Measurements from ENCODE around the gene F10. TPM values are rescaled to one million over a fixed set of nuclear protein-coding genes. Genes with fewer than 3 reads are reported as not detected.
A peak's percentile ranks its signal among the peaks of the same experiment; 100 is the strongest.

F10 gene
- polyA plus RNA-seq, 1 of the 3 experiments (the other 2 are of a cell fraction), result 12.5 TPM

GRCh38 chr13:113119822-113120189 lies 2.8 kb upstream of the F10 start:
- ChIA-PET CTCF (no interaction called here), POLR2A (no interaction called here)
- no peaks in the 10 kb centered on the region for H4K20me1 ChIP-seq (ENCODE audit: insufficient read depth)
- H3K9me3 ChIP-seq, result no peaks in the 10 kb centered on the region
- no peaks in the 10 kb centered on the region for H3K36me3 ChIP-seq (replicated peaks in 1 of 2; ENCODE audit: control insufficient read depth in 1 of 2, insufficient read depth in 2 of 2, low read length in 1 of 2)
- no peak overlapping the region for H3K4me3 ChIP-seq (ENCODE audit: low read depth in 2 of 2, low read length in 1 of 2)
- H3K27me3 ChIP-seq (ENCODE audit: insufficient read depth), result no peaks in the 10 kb centered on the region
- no peak overlapping the region for H3K9ac ChIP-seq
- WGBS (ENCODE audit: low lambda C conversion rate), result 82% methylated on average over 7 of the region's 7 CpGs
- TF ChIP-seq MAX (IDR thresholded peaks at IDR 0.05; ENCODE audit: low read depth) (no peak), TCF12 (IDR thresholded peaks at IDR 0.05) (no peak), RAD21 (IDR thresholded peaks at IDR 0.05; ENCODE audit: low read length) (no peak), YY1 (IDR thresholded peaks at IDR 0.05; ENCODE audit: low read depth) (no peak), FOXM1 (IDR thresholded peaks at IDR 0.05; ENCODE audit: low read depth) (no peak), GATA2 (CRISPR knock-in tag; IDR thresholded peaks at IDR 0.05) (no peak), TAF1 (IDR thresholded peaks at IDR 0.05; ENCODE audit: borderline replicate concordance, low read depth, low read length) (no peak)
- no peaks in the 10 kb centered on the region for H3F3A ChIP-seq (replicated peaks; ENCODE audit: insufficient read depth)
- H2AFZ ChIP-seq (ENCODE audit: low read depth), result no peak overlapping the region
- peaks cover 0 to 24% of the 10 kb centered on the region in 2 experiments; a peak in 1 of 4 replicates for H3K4me1 ChIP-seq (ENCODE audit: control insufficient read depth in 1 of 2, insufficient read depth in 2 of 2, low read depth in 1 of 2, low read length in 1 of 2)
- no peak overlapping the region for H3K4me2 ChIP-seq
- H3K9me2 ChIP-seq, result no peaks in the 10 kb centered on the region
- no peaks in the 10 kb centered on the region for H3K79me2 ChIP-seq (ENCODE audit: insufficient read depth)
- no peak overlapping the region for H3K27ac ChIP-seq (ENCODE audit: low read depth in 2 of 2, low read length in 1 of 2)
- no peak for DNase-seq

- DNase-seq, result no peak
- Histone ChIP-seq H3K36me3 (replicated peaks in 1 of 2; ENCODE audit: control insufficient read depth in 1 of 2, insufficient read depth in 2 of 2, low read length in 1 of 2) (no peaks in the 10 kb centered on the region), H3K4me2 (no peak overlapping the region), H3F3A (replicated peaks; ENCODE audit: insufficient read depth) (no peaks in the 10 kb centered on the region), H4K20me1 (ENCODE audit: insufficient read depth) (no peaks in the 10 kb centered on the region), H3K27me3 (ENCODE audit: insufficient read depth) (no peaks in the 10 kb centered on the region), H3K9me3 (no peaks in the 10 kb centered on the region), H2AFZ (ENCODE audit: low read depth) (no peak overlapping the region), H3K4me1 (ENCODE audit: control insufficient read depth in 1 of 2, insufficient read depth in 2 of 2, low read depth in 1 of 2, low read length in 1 of 2) (peaks cover 0 to 24% of the 10 kb centered on the region in 2 experiments; a peak in 1 of 4 replicates), H3K4me3 (ENCODE audit: low read depth in 2 of 2, low read length in 1 of 2) (no peak overlapping the region), H3K27ac (ENCODE audit: low read depth in 2 of 2, low read length in 1 of 2) (no peak overlapping the region), H3K79me2 (ENCODE audit: insufficient read depth) (no peaks in the 10 kb centered on the region), H3K9ac (no peak overlapping the region), H3K9me2 (no peaks in the 10 kb centered on the region)
- ChIA-PET POLR2A (no interaction called here), CTCF (no interaction called here)
- 56% methylated on average over 2 of the region's 19 CpGs for WGBS (ENCODE audit: low lambda C conversion rate)
- TF ChIP-seq ELF1 (IDR thresholded peaks at IDR 0.05) (no peak), NFIC (IDR thresholded peaks at IDR 0.05; ENCODE audit: borderline replicate concordance) (no peak), FOXM1 (IDR thresholded peaks at IDR 0.05; ENCODE audit: low read depth) (no peak), JUND (IDR thresholded peaks at IDR 0.05) (no peak), SMC3 (IDR thresholded peaks at IDR 0.05; ENCODE audit: low read depth, low read length) (no peak)
These were observed 2.1 kb upstream of the F10 start for GRCh38 chr13:113120300-113121182.

- WGBS (ENCODE audit: low lambda C conversion rate), result 75% methylated on average over 7 of the region's 24 CpGs
- no peaks in the 10 kb centered on the region for H3K79me2 ChIP-seq (ENCODE audit: insufficient read depth)
- peak overlapping the region in 1 of 2 experiments; percentile 75; a peak in 1 of 4 replicates for H3K27ac ChIP-seq (ENCODE audit: low read depth in 2 of 2, low read length in 1 of 2)
- TF ChIP-seq MAX (IDR thresholded peaks at IDR 0.05; ENCODE audit: low read depth) (no peak), NFIC (IDR thresholded peaks at IDR 0.05; ENCODE audit: borderline replicate concordance) (no peak), ZBTB33 (IDR thresholded peaks at IDR 0.05; ENCODE audit: borderline replicate concordance, low read depth) (no peak), ELF1 (IDR thresholded peaks at IDR 0.05) (no peak), YY1 (IDR thresholded peaks at IDR 0.05; ENCODE audit: low read depth) (no peak), FOXJ3 (CRISPR knock-in tag; IDR thresholded peaks at IDR 0.05) (no peak), PBX3 (IDR thresholded peaks at IDR 0.05) (no peak), SMC3 (IDR thresholded peaks at IDR 0.05; ENCODE audit: low read depth, low read length) (no peak), GABPA (IDR thresholded peaks at IDR 0.05; ENCODE audit: low read depth) (no peak)
- ChIA-PET CTCF (interaction anchor here (0.6 kb wide), 1 partner anchor 178 kb away, joined by 3 read pairs; no protein-coding TSS in a partner anchor), POLR2A (no interaction called here)
- peaks cover 0 to 24% of the 10 kb centered on the region in 2 experiments; a peak in 1 of 4 replicates for H3K4me1 ChIP-seq (ENCODE audit: control insufficient read depth in 1 of 2, insufficient read depth in 2 of 2, low read depth in 1 of 2, low read length in 1 of 2)
- H3K36me3 ChIP-seq (replicated peaks in 1 of 2; ENCODE audit: control insufficient read depth in 1 of 2, insufficient read depth in 2 of 2, low read length in 1 of 2), result no peaks in the 10 kb centered on the region
- DNase-seq, result no peak
- H4K20me1 ChIP-seq (ENCODE audit: insufficient read depth), result no peaks in the 10 kb centered on the region
- no peaks in the 10 kb centered on the region for H3K27me3 ChIP-seq (ENCODE audit: insufficient read depth)
- H3F3A ChIP-seq (replicated peaks; ENCODE audit: insufficient read depth), result no peaks in the 10 kb centered on the region
- H3K4me3 ChIP-seq (ENCODE audit: low read depth in 2 of 2, low read length in 1 of 2), result no peak overlapping the region
- H2AFZ ChIP-seq (ENCODE audit: low read depth), result no peak overlapping the region
- H3K9me2 ChIP-seq, result no peaks in the 10 kb centered on the region
- H3K9me3 ChIP-seq, result no peaks in the 10 kb centered on the region
- no peak overlapping the region for H3K9ac ChIP-seq
- H3K4me2 ChIP-seq, result no peak overlapping the region
These were observed 1.2 kb upstream of the F10 start for GRCh38 chr13:113121183-113121927.
